Kidney (tissue), 14 donors: ENCODE measurements around the gene HOXC4. TPM values are rescaled to one million over a fixed set of nuclear protein-coding genes. Genes with fewer than 3 reads are reported as not detected.

Experiments used
- DNase-seq, 5 donors: peaks; one replicate each; pipeline ENCODE4 v3.0.0-alpha.2; 2013 to 2020
- FAIRE-seq: peaks from 2 replicates; lab custom pipeline; 2012; peaks lifted over from hg19 to GRCh38; lab: Jason Lieb, UNC
- H3K27ac ChIP-seq, 2 donors: one replicate each; pipeline ENCODE4 v1.7.0; 2013; ENCODE audit warnings: low read depth in 2 of 2, low read length in 2 of 2, inconsistent platforms in 1 of 2
- H3K27me3 ChIP-seq: one replicate; pipeline ENCODE4 v1.7.1; 2013; ENCODE audit warnings: low read length, inconsistent platforms; ENCODE audit not compliant: control insufficient read depth, insufficient read depth
- H3K36me3 ChIP-seq, 3 donors: one replicate each; pipeline versions ENCODE4 v1.7.0 to v1.7.1; 2013; ENCODE audit warnings: low read length in 3 of 3, control low read depth in 1 of 3, inconsistent platforms in 1 of 3; ENCODE audit not compliant: insufficient read depth in 3 of 3, control insufficient read depth in 2 of 3
- H3K4me1 ChIP-seq, 3 donors: one replicate each; pipeline versions ENCODE4 v1.7.0 to v1.7.1; 2013; ENCODE audit warnings: low read length in 3 of 3, inconsistent platforms in 1 of 3, low read depth in 1 of 3; ENCODE audit not compliant: control insufficient read depth in 2 of 3, insufficient read depth in 2 of 3
- H3K4me3 ChIP-seq, 3 donors: one replicate each; pipeline versions ENCODE4 v1.7.0 to v1.8.1; 2013; ENCODE audit warnings: low read length in 3 of 3, control low read depth in 1 of 3, inconsistent platforms in 1 of 3
- H3K9ac ChIP-seq, 3 donors: one replicate each; pipeline versions ENCODE4 v1.7.0 to v1.7.1; 2013; ENCODE audit warnings: low read length in 3 of 3, control low read depth in 1 of 3, inconsistent platforms in 1 of 3
- H3K9me3 ChIP-seq, 3 donors: one replicate each; pipeline versions ENCODE4 v1.7.0 to v1.7.1; 2013; ENCODE audit warnings: low read length in 3 of 3, control low read depth in 1 of 3, inconsistent platforms in 1 of 3; ENCODE audit not compliant: control insufficient read depth in 2 of 3, insufficient read depth in 1 of 3
- intact Hi-C: fragments of 100-400 bp; cut with DNase I; formaldehyde crosslinking; loops from one replicate; pipeline ENCODE4 v1.11.1; 2022
- polyA plus RNA-seq: library from polyadenylated mRNA; stranded (reverse); fragments of 350-450 nt; fragmentation: Illumina TruSeq; extraction: RNeasy Lipid Tissue Mini Kit (QIAGEN cat#74804); gene quantifications from one replicate; pipeline ENCODE4 v1.2.3, GENCODE V29; 2014; ENCODE audit warnings: low read depth, low replicate concordance; ENCODE audit not compliant: insufficient read depth
- total RNA-seq: library from RNA; stranded (reverse); fragmentation: NEBNext Ultra II Directional; extraction: Animal tissue kit (Norgen Biotek cat#: 25700); gene quantifications from one replicate; pipeline ENCODE4 v1.2.1, GENCODE V29; 2021
- TF ChIP-seq, protein P1 (sequence below): IDR thresholded peaks from 3 replicates; pipeline ENCODE4 v1.5.1; 2012; ENCODE audit warnings: mild to moderate bottlenecking, moderate library complexity, borderline replicate concordance; ENCODE audit not compliant: insufficient read depth; ENCODE audit errors: extremely low read depth
- donor health status: control.
- donor health status: control.
- donor health status: control.
- donor health status: control.
- donor health status: control.
- donor health status: DM: yes; HTN: yes; CAD: no.
- donor health status: Normal renal cell carcinoma (clear cell type).

HOXC4 gene
- total and polyA plus RNA-seq, 2 donors from 2014 or later, result 13.9 to 24.5 TPM

DNA sequence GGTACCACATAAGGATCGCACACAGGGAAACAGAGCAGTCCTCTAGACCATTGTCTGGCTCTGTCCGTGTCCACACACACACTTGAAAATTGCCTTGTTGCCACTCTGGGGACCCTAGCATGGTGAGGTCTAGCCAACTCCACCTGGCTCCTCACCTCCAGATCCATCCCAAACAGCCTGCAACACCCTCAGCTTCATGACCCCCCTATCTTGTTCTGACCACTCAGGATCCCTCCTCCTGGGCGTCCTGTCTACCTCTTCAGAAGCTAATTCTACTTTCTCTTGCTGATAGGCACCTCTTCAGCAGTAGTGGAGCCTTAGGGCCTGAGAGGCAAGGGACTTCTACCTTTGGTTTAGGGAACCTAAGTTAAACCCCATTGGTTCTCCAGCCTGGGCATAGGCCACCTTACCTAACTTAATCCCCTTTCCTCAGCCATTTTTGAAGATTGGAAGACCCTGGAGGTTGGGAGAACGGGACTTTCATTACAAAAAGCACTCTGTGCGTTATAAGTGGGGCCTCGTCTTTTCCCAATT is 21.5 kb upstream of the HOXC4 start:
- FAIRE-seq, result no peak
- peaks cover 2 to 28% (median 14%) of the 10 kb centered on the region in 3 donors for H3K4me1 ChIP-seq
- H3K4me3 ChIP-seq, result no peak overlapping the region
- intact Hi-C loops, result loop anchor here (10.0 kb wide), 1 partner anchor 103 kb away; no protein-coding TSS in a partner anchor
- H3K27ac ChIP-seq, result no peak overlapping the region
- H3K9me3 ChIP-seq, result no peaks in the 10 kb centered on the region
- TF ChIP-seq, protein P1, sequence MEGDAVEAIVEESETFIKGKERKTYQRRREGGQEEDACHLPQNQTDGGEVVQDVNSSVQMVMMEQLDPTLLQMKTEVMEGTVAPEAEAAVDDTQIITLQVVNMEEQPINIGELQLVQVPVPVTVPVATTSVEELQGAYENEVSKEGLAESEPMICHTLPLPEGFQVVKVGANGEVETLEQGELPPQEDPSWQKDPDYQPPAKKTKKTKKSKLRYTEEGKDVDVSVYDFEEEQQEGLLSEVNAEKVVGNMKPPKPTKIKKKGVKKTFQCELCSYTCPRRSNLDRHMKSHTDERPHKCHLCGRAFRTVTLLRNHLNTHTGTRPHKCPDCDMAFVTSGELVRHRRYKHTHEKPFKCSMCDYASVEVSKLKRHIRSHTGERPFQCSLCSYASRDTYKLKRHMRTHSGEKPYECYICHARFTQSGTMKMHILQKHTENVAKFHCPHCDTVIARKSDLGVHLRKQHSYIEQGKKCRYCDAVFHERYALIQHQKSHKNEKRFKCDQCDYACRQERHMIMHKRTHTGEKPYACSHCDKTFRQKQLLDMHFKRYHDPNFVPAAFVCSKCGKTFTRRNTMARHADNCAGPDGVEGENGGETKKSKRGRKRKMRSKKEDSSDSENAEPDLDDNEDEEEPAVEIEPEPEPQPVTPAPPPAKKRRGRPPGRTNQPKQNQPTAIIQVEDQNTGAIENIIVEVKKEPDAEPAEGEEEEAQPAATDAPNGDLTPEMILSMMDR, result no peak
- H3K9ac ChIP-seq, result no peak overlapping the region
- H3K27me3 ChIP-seq, result no peaks in the 10 kb centered on the region
- peaks cover 0 to 4% (median 0%) of the 10 kb centered on the region in 3 donors for H3K36me3 ChIP-seq
- peak in 1 of 5 donors; percentile 57 for DNase-seq

DNA sequence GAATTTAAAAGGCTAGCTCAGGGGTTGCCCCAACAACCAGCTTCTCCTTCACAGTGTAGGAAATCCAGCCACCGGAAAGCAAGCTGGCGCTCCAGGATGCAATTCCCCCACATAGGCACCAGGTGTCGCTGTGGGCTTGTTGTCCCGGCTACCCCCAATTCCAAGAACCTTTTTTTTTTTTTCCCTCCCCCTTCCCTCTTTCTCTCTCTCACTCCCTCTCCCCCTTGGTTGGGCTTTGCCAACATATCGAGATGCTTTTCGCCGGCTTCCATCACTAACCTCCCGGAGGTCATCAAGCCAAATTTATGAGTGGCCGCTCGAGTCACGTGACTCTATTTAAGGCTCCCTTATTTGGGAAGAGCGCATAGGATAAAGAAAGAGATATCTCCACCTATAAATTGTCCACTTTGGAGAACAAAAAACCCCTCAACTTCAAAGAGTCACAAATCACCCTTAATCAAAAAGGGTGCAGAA is 21.0 kb upstream of the HOXC4 start, which contains the start of gene HOXC5:
HOXC5 (plus strand) TSS at position 424 of the 474 bp plus-strand sequence. CDS start 73 bp downstream, outside the sequence.
- DNase-seq (peak; percentile 87 to 96 (median 95)), FAIRE-seq (no peak)
- Histone ChIP-seq H3K27ac (peak within 1 kb of the TSS in 1 of 2 donors; percentile 37), H3K4me1 (peaks cover 2 to 30% (median 14%) of the 10 kb centered on the region in 3 donors), H3K4me3 (peak within 1 kb of the TSS; percentile 3 to 61 (median 51)), H3K36me3 (peaks cover 0 to 4% (median 0%) of the 10 kb centered on the region in 3 donors), H3K9me3 (no peaks in the 10 kb centered on the region), H3K9ac (peak within 1 kb of the TSS in 1 of 3 donors; percentile 55), H3K27me3 (no peaks in the 10 kb centered on the region)
- TF ChIP-seq, protein P1, result peak; percentile 96
- intact Hi-C loops, result loop anchor here (10.0 kb wide), 1 partner anchor 102 kb away; no protein-coding TSS in a partner anchor

DNA sequence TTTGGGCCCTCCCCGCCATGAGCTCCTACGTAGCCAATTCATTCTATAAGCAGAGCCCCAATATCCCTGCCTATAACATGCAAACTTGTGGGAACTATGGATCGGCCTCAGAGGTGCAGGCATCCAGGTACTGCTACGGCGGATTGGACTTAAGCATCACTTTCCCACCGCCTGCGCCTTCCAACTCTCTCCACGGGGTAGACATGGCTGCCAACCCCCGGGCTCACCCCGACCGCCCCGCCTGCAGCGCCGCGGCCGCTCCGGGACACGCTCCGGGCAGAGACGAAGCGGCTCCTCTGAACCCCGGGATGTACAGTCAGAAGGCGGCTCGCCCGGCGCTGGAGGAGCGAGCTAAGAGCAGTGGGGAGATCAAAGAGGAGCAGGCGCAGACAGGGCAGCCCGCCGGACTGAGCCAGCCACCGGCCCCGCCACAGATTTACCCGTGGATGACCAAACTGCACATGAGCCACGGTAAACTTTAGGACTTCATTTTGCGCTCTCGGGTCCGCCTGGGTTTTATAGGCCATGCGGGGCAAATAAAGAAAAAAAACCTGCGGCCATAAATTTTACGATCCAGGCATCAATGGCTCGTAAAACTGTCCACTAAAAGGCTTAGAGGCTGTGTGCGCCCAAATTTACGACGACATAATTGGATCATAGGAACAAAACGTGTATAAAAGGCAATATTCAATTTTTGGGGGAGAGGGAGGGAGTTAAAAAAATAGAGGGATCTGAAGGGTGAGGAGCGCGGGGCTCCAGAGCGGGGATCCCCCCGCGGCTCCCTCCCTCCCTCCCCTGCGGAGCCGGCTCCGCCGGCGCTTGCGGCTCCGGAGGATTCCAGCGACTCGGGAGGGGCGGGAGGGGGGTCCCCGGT is 20.3 kb upstream of the HOXC4 start:
- peak overlapping the region in 1 of 3 donors; percentile 55 for H3K9ac ChIP-seq
- intact Hi-C loops, result loop anchor here (10.0 kb wide), 1 partner anchor 101 kb away; no protein-coding TSS in a partner anchor

More for the DNA sequence above, 20.3 kb upstream of the HOXC4 start:
- TF ChIP-seq, protein P1, result peak; percentile 7
- Histone ChIP-seq H3K27ac (peak overlapping the region in 1 of 2 donors; percentile 37), H3K4me3 (peak overlapping the region; percentile 3 to 61 (median 51)), H3K9me3 (no peaks in the 10 kb centered on the region), H3K4me1 (peaks cover under 1 to 29% (median 19%) of the 10 kb centered on the region in 3 donors), H3K27me3 (no peaks in the 10 kb centered on the region), H3K36me3 (peaks cover 0 to 4% (median 0%) of the 10 kb centered on the region in 3 donors)
- peak; percentile 90 to 96 (median 92) for DNase-seq
- no peak for FAIRE-seq
